GM23338 (cell line): Measurements from ENCODE around the gene MEGF11. TPM values are rescaled to one million over a fixed set of nuclear protein-coding genes. Genes with fewer than 3 reads are reported as not detected.

ENCODE experiments used
- ATAC-seq: fragments of 200-7000 bp; cut with Tn5 transposase; 3 replicates; pipeline ENCODE4 v1.9.1; 2020
- DNase-seq: peaks from one replicate; pipeline ENCODE4 v3.0.0-alpha.2; 2015; ENCODE audit warnings: low spot score
- H2AFZ ChIP-seq: fragments of 200-600 bp; sonication (generic); 2 replicates; pipeline ENCODE4 v1.8.0; 2016; ENCODE audit warnings: antibody characterized with exemption, mild to moderate bottlenecking, moderate library complexity
- H3F3A ChIP-seq: fragments of 200-600 bp; sonication (generic); replicated peaks from 2 replicates; pipeline ENCODE4 v1.8.0; 2017; ENCODE audit warnings: antibody characterized with exemption, mixed run types, low read depth
- H3K27ac ChIP-seq: fragments of 200-600 bp; sonication (generic); 2 replicates; pipeline ENCODE4 v1.6.1; 2016; ENCODE audit warnings: low read depth
- H3K27me3 ChIP-seq: fragments of 200-600 bp; sonication (generic); 2 replicates; pipeline ENCODE4 v1.8.0; 2016; ENCODE audit warnings: mild to moderate bottlenecking, mixed run types, moderate library complexity; ENCODE audit not compliant: insufficient read depth
- H3K36me3 ChIP-seq: fragments of 200-600 bp; sonication (generic); 2 replicates; pipeline ENCODE4 v1.8.0; 2016; ENCODE audit warnings: mild to moderate bottlenecking; ENCODE audit not compliant: insufficient read depth
- H3K4me1 ChIP-seq: fragments of 200-600 bp; sonication (generic); 2 replicates; pipeline ENCODE4 v1.8.0; 2016; ENCODE audit warnings: mild to moderate bottlenecking, moderate library complexity; ENCODE audit not compliant: insufficient read depth
- H3K4me2 ChIP-seq: fragments of 200-600 bp; sonication (generic); 2 replicates; pipeline ENCODE4 v1.7.1; 2017; ENCODE audit warnings: mixed run types
- H3K4me3 ChIP-seq: fragments of 200-600 bp; sonication (generic); 2 replicates; pipeline ENCODE4 v1.6.1; 2016; ENCODE audit warnings: mixed run types
- H3K79me2 ChIP-seq: fragments of 200-600 bp; sonication (generic); replicated peaks from 2 replicates; pipeline ENCODE4 v1.8.0; 2017; ENCODE audit warnings: mild to moderate bottlenecking; ENCODE audit not compliant: insufficient read depth
- H3K9me2 ChIP-seq: fragments of 200-600 bp; sonication (generic); 2 replicates; pipeline ENCODE4 v1.8.0; 2017; ENCODE audit not compliant: insufficient read depth
- H4K20me1 ChIP-seq: fragments of 200-600 bp; sonication (generic); replicated peaks from 2 replicates; pipeline ENCODE4 v1.8.0; 2017; ENCODE audit warnings: mild to moderate bottlenecking; ENCODE audit not compliant: insufficient read depth
- H3K27ac Mint-ChIP-seq: 2 replicates; pipeline ENCODE4 v1.8.0; 2020; ENCODE audit warnings: inconsistent platforms, mild to moderate bottlenecking, moderate library complexity, mixed read lengths
- H3K27me3 Mint-ChIP-seq: 3 replicates; pipeline ENCODE4 v1.8.0; 2022; ENCODE audit warnings: low read depth, mild to moderate bottlenecking, moderate library complexity, mixed read lengths, inconsistent platforms; ENCODE audit not compliant: insufficient read depth, poor library complexity
- H3K36me3 Mint-ChIP-seq: 3 replicates; pipeline ENCODE4 v1.8.0; 2021; ENCODE audit warnings: low read depth, mild to moderate bottlenecking, inconsistent platforms, moderate library complexity, mixed read lengths
- H3K4me1 Mint-ChIP-seq: 3 replicates; pipeline ENCODE4 v1.8.0; 2020; ENCODE audit warnings: mild to moderate bottlenecking, inconsistent platforms, mixed read lengths
- H3K4me3 Mint-ChIP-seq: 3 replicates; pipeline ENCODE4 v1.8.0; 2021; ENCODE audit warnings: moderate library complexity, mild to moderate bottlenecking, inconsistent platforms, mixed read lengths
- H3K9me3 Mint-ChIP-seq: 3 replicates; pipeline ENCODE4 v1.8.0; 2020; ENCODE audit warnings: moderate library complexity, mild to moderate bottlenecking, inconsistent platforms, mixed read lengths
- CREB1 ChIP-seq: fragments of 250-450 bp; sonication (Bioruptor Pico); IDR thresholded peaks from 2 replicates; pipeline ENCODE4 v1.5.0; 2020; ENCODE audit warnings: low read depth, mild to moderate bottlenecking, moderate library complexity
- CTCF ChIP-seq, 2 experiments: fragments of 200-600 bp in 1 of 2; sonication (generic) in 1 of 2; conservative IDR thresholded peaks; 2 replicates each; pipeline versions ENCODE4 v1.5.1 to v1.6.1; 2016 to 2017; ENCODE audit warnings: antibody characterized with exemption in 2 of 2, low read depth in 2 of 2, mild to moderate bottlenecking in 2 of 2, moderate library complexity in 1 of 2
- EZH2 ChIP-seq: fragments of 200-600 bp; sonication (generic); IDR thresholded peaks from one replicate; pipeline ENCODE4 v1.8.0; 2017; ENCODE audit warnings: antibody characterized with exemption, mild to moderate bottlenecking, low read depth; ENCODE audit not compliant: unreplicated experiment
- EZH2phosphoT487 ChIP-seq: fragments of 200-600 bp; sonication (generic); IDR thresholded peaks from one replicate; pipeline ENCODE4 v1.8.1; 2018; ENCODE audit warnings: antibody characterized with exemption; ENCODE audit not compliant: unreplicated experiment
- JUNB ChIP-seq: IDR thresholded peaks from one replicate; pipeline ENCODE4 v1.6.1; 2016; ENCODE audit warnings: antibody characterized with exemption; ENCODE audit not compliant: unreplicated experiment
- NANOG ChIP-seq: IDR thresholded peaks from 2 replicates; pipeline ENCODE4 v1.6.1; 2016; ENCODE audit warnings: antibody characterized with exemption, borderline replicate concordance
- POLR2AphosphoS5 ChIP-seq: IDR thresholded peaks from 2 replicates; pipeline ENCODE4 v1.6.1; 2016; ENCODE audit warnings: antibody characterized with exemption, low read depth
- REST ChIP-seq: IDR thresholded peaks from one replicate; pipeline ENCODE4 v1.6.1; 2018; ENCODE audit warnings: antibody characterized with exemption; ENCODE audit not compliant: unreplicated experiment
- STAT1 ChIP-seq: IDR thresholded peaks from one replicate; pipeline ENCODE4 v1.6.1; 2016; ENCODE audit warnings: antibody characterized with exemption; ENCODE audit not compliant: unreplicated experiment
- ZNF331 ChIP-seq: fragments of 250-450 bp; sonication (Bioruptor Pico); IDR thresholded peaks from 2 replicates; pipeline ENCODE4 v1.5.0; 2020; ENCODE audit warnings: low read depth, mild to moderate bottlenecking, moderate library complexity
- polyA plus RNA-seq: library from polyadenylated mRNA; unstranded; fragments of >200 nt; fragmentation: Nextera tagmentation; extraction: Ambion mirVana; gene quantifications from 2 replicates; pipeline ENCODE4 v1.2.1, GENCODE V29; 2016
- total RNA-seq: library from RNA; depleted of rRNA; stranded (reverse); fragments of >200 nt; shearing (Covaris generic); gene quantifications from 2 replicates; pipeline ENCODE4 v1.2.3, GENCODE V29; 2014
- TF ChIP-seq, protein P1 (sequence below): IDR thresholded peaks from 2 replicates; pipeline ENCODE4 v1.6.1; 2016; ENCODE audit warnings: antibody characterized with exemption

Gene MEGF11
- total and polyA plus RNA-seq, 2 experiments from 2014 or later = 1.3 to 1.9 TPM

DNA sequence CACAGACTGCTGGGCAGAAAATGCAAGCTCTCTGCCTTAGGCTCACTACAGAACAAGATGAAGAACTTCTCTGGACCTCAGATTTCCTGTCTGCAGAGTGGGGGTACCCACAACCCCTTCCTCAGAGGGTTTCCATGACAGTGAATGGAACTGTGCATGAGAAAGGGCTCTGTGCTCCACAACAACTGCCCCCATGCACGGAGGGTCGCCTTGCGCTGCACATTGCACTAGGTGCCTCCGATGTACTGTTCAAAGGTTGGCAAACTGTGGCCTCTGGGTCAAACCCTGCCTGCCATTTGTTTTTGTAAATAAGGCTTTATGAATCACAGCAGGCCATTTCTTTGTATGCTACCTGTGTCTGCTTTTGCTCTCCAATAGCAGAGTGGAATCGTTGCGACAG, 212.3 kb downstream of the MEGF11 start:
- Mint-ChIP-seq H3K4me3 (no peak overlapping the region), H3K4me1 (peaks cover 61% of the 10 kb centered on the region), H3K9me3 (no peaks in the 10 kb centered on the region)

DNA sequence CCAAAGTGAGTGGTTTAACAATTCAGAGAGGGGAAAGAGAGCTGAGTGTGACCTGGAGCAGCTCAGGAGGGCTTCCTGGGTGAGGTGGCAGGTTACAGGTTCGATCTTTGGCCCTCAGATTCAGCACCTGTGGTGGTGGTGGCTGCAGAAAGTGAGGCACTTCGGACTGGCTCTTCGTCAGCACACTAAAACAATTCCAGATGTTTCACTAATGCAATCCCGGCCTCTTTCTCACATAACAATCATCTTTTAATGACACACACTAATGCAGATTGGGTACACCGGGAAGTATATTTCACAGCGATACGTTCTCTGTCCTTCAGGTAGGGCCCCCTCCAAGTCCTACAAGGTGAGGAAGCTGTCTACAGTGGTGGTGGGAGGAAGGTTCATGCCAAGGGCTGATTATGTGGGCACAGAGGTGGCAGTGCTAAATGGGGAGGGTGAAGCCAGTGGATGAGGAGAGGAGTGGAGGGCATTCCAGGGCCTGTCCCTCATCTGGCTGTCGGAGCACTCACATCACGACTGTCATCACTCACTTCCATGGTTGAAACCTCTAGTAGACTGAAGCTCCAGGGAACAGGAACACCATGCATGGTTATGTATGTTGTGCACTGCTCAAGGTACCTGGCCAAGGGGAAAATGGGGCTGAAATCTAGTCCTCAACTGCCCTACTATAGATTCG, 213.2 kb downstream of the MEGF11 start:
- Histone ChIP-seq H3K4me1 (peaks cover 44% of the 10 kb centered on the region), H3K79me2 (no peaks in the 10 kb centered on the region), H3F3A (peaks cover 7% of the 10 kb centered on the region; the same call in 1 of the 2 replicates), H3K4me2 (no peak overlapping the region), H3K36me3 (no peaks in the 10 kb centered on the region), H4K20me1 (no peaks in the 10 kb centered on the region), H2AFZ (no peak overlapping the region), H3K4me3 (no peak overlapping the region), H3K27me3 (no peaks in the 10 kb centered on the region), H3K9me2 (no peaks in the 10 kb centered on the region), H3K27ac (no peak overlapping the region)
- Mint-ChIP-seq H3K4me1 (peaks cover 58% of the 10 kb centered on the region), H3K9me3 (no peaks in the 10 kb centered on the region), H3K36me3 (no peaks in the 10 kb centered on the region), H3K27ac (no peak overlapping the region), H3K4me3 (no peak overlapping the region; the same call in 2 of the 3 replicates), H3K27me3 (peaks cover 3% of the 10 kb centered on the region)
- ATAC-seq = no peak
- no peak for DNase-seq
- TF ChIP-seq JUNB (no peak), EZH2phosphoT487 (no peak), POLR2AphosphoS5 (no peak), CTCF (conservative IDR thresholded peaks at IDR 0.05; ENCODE audit: low read depth in 2 of 2) (no peak), ZNF331 (CRISPR knock-in tag) (no peak), NANOG (no peak), CREB1 (CRISPR knock-in tag) (no peak), EZH2 (no peak), REST (no peak), STAT1 (no peak)
- TF ChIP-seq, protein P1, sequence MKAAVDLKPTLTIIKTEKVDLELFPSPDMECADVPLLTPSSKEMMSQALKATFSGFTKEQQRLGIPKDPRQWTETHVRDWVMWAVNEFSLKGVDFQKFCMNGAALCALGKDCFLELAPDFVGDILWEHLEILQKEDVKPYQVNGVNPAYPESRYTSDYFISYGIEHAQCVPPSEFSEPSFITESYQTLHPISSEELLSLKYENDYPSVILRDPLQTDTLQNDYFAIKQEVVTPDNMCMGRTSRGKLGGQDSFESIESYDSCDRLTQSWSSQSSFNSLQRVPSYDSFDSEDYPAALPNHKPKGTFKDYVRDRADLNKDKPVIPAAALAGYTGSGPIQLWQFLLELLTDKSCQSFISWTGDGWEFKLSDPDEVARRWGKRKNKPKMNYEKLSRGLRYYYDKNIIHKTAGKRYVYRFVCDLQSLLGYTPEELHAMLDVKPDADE = no peak

More for the DNA sequence above, 212.3 kb downstream of the MEGF11 start:
- no peak for TF ChIP-seq POLR2AphosphoS5
- TF ChIP-seq EZH2phosphoT487 = no peak
- ATAC-seq = no peak
- Mint-ChIP-seq H3K36me3 (no peaks in the 10 kb centered on the region), H3K27ac (no peak overlapping the region), H3K27me3 (peaks cover 6% of the 10 kb centered on the region)
- no peak overlapping the region for H3K27ac ChIP-seq
- no peak overlapping the region for H2AFZ ChIP-seq
- H3K36me3 ChIP-seq = no peaks in the 10 kb centered on the region
- no peaks in the 10 kb centered on the region for H3K27me3 ChIP-seq
- peaks cover 44% of the 10 kb centered on the region for H3K4me1 ChIP-seq
- peaks cover 7% of the 10 kb centered on the region; the same call in 1 of the 2 replicates for H3F3A ChIP-seq
- H3K4me2 ChIP-seq = peak overlapping the region; percentile 1; the same call in 1 of the 2 replicates
- H3K9me2 ChIP-seq = no peaks in the 10 kb centered on the region
- DNase-seq = no peak
- no peak overlapping the region for H3K4me3 ChIP-seq
- H4K20me1 ChIP-seq = no peaks in the 10 kb centered on the region
- H3K79me2 ChIP-seq = no peaks in the 10 kb centered on the region
